Head of caudate nucleus (tissue), 42 donors: ENCODE data around the gene NANOGP8.

Experiments
- DNase-seq, 42 donors: peaks; one replicate each; pipeline versions ENCODE4 v3.0.0 to v3.0.0-alpha.2; 2020 to 2021; ENCODE audit warnings: mixed read lengths in 7 of 42
- intact Hi-C: fragments of 100-400 bp; cut with DNase I; formaldehyde crosslinking; loops from one replicate; pipeline ENCODE4 v1.15.0; 2022

Gene NANOGP8

DNA sequence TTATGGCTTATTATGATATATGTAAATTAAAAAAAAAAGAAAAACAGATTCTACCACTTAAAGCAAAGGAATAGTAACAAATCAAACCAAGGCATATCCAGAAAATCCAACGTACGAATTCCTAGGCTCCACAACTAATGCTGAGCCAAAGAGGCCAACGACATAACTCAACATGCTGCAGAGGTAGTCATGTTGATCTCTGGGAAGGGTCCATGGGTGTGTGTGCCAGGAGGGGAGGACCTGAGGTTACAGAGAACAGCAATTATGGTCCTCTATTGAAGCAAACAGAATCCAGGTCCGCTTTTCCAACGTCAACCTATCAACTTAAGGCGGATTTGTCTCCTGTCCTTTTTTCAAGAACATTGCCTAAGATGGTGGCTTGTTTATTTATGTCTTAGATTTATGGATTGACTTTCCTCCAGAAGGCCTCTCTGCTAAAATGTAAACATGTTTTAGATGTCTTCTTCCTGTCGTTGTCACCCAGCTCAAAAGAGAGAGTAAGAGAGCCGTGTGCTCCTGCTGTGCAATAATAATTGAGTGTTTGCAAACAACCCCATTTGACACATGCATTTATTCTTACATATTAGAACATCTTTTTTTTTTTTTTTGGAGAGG is 20.4 kb downstream of the NANOGP8 start:
- intact Hi-C loops: no loop called here

GRCh38 chr15:35062738-35063099 is 22.4 kb downstream of the NANOGP8 start:
- intact Hi-C loops: no loop called here

More for the DNA sequence above, 20.4 kb downstream of the NANOGP8 start:
- DNase-seq: no peak

DNA sequence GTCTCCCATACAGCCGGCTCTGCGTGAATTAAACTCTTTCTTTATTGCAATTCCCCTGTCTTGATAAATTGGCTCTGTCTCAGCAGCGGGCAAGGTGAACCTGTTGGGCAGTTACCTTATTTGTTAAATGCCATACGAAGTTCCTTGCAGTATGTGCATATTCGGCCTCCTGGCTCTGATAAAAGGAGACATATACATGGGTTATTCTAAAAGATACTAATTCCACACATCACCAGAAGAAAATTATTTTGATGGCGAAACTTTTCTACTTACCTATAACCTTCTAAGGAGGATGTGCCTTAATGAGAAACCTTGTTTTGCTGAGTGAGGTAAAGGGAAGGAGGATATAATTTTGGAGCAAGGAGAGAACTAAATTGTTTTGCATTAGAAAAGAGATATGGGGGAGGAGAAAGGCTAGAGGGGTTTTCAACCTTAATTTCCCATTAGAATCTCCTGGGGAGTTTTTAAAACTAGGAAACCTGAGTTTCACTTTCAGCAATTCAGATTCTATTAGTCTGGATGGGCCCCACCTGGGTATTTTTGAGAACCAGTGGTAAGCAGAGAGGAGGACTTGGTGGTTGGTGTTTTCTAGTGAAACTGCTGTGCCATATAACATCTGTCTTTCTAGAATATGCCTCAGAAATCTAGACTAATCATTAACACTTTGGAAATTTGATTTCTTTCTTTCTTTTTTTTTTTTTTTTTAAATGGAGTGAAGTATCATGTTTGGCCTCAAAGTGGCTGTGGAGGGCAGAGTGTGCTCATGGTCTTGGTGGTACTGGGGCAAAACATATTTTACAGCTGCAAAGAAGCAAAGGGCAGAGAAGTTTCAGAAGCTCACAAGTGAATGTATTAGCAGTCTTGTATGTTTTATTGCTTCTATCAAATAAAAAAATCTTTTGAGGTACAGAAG is 23.0 kb downstream of the NANOGP8 start:
- no peak for DNase-seq

More at GRCh38 chr15:35062738-35063099, 22.4 kb downstream of the NANOGP8 start:
- DNase-seq: no peak

DNA sequence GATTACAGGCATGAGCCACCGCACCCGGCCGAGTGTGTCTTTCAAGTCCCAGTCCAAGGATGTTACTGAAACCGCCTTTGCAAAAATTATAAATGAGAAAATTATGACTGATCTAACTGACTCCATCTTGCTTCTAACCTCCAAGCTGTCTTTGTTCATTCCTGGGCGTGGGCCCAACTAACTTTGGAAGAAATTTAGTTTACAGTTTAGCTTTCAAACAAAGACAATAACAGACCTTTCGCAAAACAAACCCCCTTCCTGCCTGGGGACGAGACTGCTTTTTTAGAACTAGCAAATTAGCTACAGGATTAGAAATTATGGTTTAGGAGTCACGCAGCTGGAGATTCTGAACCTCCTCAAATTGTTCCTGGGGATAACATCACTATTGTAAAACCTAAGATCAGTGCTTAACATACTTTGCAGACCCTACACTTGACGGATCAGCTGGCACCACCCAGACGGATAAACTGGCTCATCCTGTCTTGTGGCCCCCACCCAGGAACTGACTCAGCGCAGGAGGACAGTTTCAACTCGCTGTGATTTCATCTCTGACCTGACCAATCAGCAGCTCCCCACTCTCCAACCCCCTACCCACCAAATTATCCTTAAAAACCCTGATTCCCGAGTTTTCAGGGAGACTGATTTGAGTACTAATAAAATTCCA is 23.8 kb downstream of the NANOGP8 start:
- intact Hi-C loops: no loop called here
- DNase-seq: no peak

More for the DNA sequence above, 23.0 kb downstream of the NANOGP8 start:
- intact Hi-C loops: no loop called here

DNA sequence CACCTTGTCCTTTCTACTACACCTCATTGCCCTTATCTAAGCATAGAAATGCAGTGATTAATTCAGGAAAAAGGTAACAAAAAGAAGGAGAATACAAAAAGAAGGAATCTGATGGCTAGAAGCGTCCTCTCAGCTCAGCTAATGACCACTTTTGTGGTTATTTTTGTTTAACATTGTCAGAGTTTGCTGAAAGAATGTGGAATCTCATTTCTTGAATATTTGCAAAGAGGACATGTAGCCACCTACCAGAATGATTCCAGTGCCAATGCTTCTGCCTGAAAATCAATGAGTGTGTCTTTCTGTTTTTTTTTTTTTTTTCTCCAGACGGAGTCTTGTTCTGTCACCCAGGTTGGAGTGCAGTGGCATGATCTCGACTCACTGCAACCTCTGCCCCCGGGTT is 24.5 kb downstream of the NANOGP8 start:
- DNase-seq: no peak
- intact Hi-C loops: no loop called here

- intact Hi-C loops: no loop called here
- DNase-seq: no peak
These were observed 26.5 kb downstream of the NANOGP8 start for GRCh38 chr15:35058534-35059054.

GRCh38 chr15:35055416-35056105 is 29.5 kb downstream of the NANOGP8 start:
- intact Hi-C loops: no loop called here
- no peak for DNase-seq

- no peak for DNase-seq
- intact Hi-C loops: no loop called here
These were observed 30.7 kb downstream of the NANOGP8 start for GRCh38 chr15:35054380-35054779.

DNA sequence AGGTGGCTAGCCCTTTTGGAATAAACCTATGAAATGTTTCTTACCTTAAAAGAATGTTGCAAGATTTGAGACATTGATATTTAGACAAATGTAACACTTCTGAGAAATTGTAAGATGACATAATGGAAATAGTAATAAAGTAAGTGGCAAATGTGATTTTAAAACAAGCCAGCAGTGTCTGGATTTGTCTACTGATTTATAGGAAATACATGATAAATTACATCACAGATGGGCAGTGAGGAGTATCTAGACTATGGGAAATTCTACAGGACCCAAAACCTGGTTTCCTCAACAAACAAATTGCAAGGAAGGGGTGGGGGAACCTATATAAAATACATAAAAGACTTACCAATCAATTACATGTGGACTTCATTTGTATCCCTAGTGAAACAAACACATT is 37.1 kb downstream of the NANOGP8 start:
- intact Hi-C loops: no loop called here
- no peak for DNase-seq

DNA sequence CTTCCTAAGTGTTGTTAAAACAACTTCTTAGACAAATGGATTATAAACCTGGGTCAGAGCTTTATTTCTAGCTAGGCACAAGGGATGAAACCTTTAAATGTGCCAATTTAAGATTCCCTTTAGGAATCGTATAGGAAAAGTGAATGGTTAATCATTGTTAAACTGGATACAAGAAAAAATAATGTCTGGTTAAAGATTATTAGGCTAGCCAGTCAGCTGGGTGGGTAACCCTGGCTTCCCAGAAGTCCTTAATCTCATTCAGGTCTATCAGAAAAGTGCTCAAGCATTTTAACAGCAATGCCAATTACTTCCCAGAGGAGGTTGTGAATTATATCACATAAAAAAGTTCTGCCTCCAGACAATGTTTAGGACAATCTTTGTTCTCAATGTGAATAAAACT is 37.6 kb downstream of the NANOGP8 start:
- DNase-seq: no peak

GRCh38 chr15:35043373-35044095 is 41.6 kb downstream of the NANOGP8 start:
- intact Hi-C loops: no loop called here

More for the DNA sequence above, 37.6 kb downstream of the NANOGP8 start:
- intact Hi-C loops: no loop called here

GRCh38 chr15:35040339-35041255 is 44.5 kb downstream of the NANOGP8 start:
- DNase-seq: no peak

More at GRCh38 chr15:35043373-35044095, 41.6 kb downstream of the NANOGP8 start:
- no peak for DNase-seq

DNA sequence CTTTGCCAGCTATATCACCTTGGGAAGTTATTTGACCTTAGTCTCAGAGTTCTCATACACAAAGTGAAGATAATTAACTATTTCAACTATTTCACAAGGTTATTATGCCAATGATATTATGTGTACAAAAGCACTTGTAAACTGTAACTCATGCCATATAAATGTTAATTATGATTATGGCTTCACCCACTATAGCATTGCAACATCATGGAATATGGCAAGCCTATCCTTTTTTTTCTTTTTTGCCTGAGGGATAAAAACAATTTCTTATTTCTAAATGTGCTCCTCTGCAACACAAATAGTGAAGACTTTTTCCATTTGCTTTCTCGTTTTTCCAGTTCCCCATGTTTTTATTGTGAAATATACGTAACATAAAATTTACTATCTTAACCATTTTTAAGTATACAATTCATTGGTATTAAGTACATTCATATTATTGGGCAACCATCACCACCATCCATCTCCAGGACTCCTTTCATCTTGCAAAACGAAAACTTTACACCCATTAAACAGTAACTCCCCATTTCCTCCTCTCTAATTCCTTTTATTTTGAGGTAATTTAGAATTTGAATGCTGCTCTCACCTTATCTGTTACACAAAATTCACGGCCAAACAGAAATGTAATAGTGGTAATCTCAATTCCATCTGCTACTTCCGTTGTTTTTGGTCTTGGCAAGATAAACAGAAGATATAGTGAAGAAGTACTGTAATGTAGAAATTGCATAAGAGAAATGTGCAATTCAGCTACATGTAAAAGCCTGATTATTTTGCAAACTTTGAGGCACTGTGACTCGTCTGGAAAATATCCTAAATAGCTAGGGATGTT is 46.3 kb downstream of the NANOGP8 start:
- no peak for DNase-seq
- intact Hi-C loops: no loop called here

More at GRCh38 chr15:35040339-35041255, 44.5 kb downstream of the NANOGP8 start:
- intact Hi-C loops: no loop called here
